Right lobe of liver (tissue), 4 donors: ENCODE results near the gene TTC28.

Source experiments
- POLR2A ChIP-seq: fragments of 450-650 bp; IDR thresholded peaks from one replicate; pipeline ENCODE4 v1.6.1; 2017; ENCODE audit warnings: antibody characterized with exemption, mild to moderate bottlenecking
- TF ChIP-seq, protein P1 (sequence below), 4 donors: fragments of 200-600 bp in 3 of 4; fragments of 450-650 bp in 1 of 4; IDR thresholded peaks; one replicate each; pipeline versions ENCODE4 v1.5.1 to v1.8.0; 2016 to 2022; ENCODE audit warnings: antibody characterized with exemption in 4 of 4, mild to moderate bottlenecking in 2 of 4
- donor health status: DM: no; HTN: no; CAD: no.
- donor health status: DM: no; HTN: no; CAD: no.
- donor health status: DM: no; HTN: yes; CAD: no.

DNA sequence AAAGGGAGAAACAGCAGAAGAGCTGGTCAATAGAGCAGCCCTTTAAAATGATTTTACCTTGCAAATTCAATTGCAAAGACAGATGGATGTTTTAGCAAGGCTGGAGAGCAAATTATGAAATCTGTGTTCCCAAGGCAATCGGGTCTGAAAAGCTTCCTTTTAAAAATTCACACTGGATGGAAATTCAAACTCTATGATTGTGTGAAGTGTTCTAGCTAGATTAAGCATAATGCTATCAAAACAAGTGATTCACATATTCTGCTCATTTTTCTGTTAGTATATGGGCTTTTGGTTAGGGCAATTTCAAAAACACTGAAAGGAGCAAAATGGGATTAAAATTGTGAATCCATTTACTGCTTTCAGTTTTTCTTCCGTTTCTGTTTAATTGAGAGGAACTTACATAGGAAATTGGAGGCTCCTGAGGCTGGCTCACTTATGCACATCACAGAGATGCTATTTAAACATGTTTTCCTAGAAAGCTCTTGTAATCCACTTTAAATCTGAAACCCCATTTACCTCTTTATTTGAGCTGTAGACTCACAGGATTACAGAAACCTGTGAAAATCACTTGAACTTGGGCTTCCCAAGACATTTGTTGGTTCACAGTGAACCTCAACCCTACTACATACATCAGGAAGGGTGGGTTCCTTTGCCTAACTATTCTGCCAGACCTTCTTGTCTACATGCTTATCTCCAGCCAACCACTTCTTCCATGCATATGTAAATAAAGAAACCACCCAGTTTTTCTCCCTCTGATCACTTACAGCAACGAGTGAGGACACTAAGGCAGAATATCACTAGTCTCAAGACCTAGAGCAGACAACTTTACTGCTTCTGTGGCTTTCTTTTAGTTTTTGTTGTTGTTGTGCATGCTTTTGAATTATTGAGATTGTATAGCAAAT is 558.7 kb downstream of the TTC28 start:
- no peak for TF ChIP-seq POLR2A
- TF ChIP-seq, protein P1, sequence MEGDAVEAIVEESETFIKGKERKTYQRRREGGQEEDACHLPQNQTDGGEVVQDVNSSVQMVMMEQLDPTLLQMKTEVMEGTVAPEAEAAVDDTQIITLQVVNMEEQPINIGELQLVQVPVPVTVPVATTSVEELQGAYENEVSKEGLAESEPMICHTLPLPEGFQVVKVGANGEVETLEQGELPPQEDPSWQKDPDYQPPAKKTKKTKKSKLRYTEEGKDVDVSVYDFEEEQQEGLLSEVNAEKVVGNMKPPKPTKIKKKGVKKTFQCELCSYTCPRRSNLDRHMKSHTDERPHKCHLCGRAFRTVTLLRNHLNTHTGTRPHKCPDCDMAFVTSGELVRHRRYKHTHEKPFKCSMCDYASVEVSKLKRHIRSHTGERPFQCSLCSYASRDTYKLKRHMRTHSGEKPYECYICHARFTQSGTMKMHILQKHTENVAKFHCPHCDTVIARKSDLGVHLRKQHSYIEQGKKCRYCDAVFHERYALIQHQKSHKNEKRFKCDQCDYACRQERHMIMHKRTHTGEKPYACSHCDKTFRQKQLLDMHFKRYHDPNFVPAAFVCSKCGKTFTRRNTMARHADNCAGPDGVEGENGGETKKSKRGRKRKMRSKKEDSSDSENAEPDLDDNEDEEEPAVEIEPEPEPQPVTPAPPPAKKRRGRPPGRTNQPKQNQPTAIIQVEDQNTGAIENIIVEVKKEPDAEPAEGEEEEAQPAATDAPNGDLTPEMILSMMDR (IDR thresholded peaks at IDR 0.05) = no peak
